ENCODE results near the gene TMEM255A. TPM values are rescaled to one million over a fixed set of nuclear protein-coding genes. Genes with fewer than 3 reads are reported as not detected.

TMEM255A gene
- total RNA-seq, 1 donor from 2014 or later: 0.46 TPM

DNA sequence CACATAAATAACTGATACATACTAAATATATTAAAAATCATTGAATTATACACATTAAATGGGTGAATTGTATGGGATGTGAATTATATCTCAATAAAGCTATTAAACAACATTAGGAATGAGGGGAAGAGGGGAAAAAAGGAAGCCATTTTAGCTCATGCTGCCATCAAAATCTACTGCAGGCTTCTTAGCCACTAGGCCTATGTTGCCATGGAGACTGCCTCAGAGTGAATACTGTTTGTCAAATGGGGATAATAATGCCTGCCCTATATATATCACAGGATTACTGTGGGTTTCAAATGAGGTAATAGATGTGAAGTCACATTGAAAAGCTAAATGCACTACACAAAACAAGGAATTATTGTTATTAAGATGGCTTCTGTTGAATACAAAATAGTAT is 21.2 kb downstream of the TMEM255A start:
- Mint-ChIP-seq H3K27ac (no peak overlapping the region), H3K4me3 (ENCODE audit: low read depth) (no peak overlapping the region), H3K27me3 (no peaks in the 10 kb centered on the region), H3K36me3 (ENCODE audit: insufficient read depth) (no peaks in the 10 kb centered on the region), H3K9me3 (ENCODE audit: low read depth) (peaks cover 9% of the 10 kb centered on the region), H3K4me1 (ENCODE audit: low read depth) (peaks cover 3% of the 10 kb centered on the region)
- TF ChIP-seq, protein P1, sequence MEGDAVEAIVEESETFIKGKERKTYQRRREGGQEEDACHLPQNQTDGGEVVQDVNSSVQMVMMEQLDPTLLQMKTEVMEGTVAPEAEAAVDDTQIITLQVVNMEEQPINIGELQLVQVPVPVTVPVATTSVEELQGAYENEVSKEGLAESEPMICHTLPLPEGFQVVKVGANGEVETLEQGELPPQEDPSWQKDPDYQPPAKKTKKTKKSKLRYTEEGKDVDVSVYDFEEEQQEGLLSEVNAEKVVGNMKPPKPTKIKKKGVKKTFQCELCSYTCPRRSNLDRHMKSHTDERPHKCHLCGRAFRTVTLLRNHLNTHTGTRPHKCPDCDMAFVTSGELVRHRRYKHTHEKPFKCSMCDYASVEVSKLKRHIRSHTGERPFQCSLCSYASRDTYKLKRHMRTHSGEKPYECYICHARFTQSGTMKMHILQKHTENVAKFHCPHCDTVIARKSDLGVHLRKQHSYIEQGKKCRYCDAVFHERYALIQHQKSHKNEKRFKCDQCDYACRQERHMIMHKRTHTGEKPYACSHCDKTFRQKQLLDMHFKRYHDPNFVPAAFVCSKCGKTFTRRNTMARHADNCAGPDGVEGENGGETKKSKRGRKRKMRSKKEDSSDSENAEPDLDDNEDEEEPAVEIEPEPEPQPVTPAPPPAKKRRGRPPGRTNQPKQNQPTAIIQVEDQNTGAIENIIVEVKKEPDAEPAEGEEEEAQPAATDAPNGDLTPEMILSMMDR (IDR thresholded peaks at IDR 0.05; ENCODE audit: unreplicated experiment): no peak
- DNase-seq (ENCODE audit: low spot score, unreplicated experiment): no peak

DNA sequence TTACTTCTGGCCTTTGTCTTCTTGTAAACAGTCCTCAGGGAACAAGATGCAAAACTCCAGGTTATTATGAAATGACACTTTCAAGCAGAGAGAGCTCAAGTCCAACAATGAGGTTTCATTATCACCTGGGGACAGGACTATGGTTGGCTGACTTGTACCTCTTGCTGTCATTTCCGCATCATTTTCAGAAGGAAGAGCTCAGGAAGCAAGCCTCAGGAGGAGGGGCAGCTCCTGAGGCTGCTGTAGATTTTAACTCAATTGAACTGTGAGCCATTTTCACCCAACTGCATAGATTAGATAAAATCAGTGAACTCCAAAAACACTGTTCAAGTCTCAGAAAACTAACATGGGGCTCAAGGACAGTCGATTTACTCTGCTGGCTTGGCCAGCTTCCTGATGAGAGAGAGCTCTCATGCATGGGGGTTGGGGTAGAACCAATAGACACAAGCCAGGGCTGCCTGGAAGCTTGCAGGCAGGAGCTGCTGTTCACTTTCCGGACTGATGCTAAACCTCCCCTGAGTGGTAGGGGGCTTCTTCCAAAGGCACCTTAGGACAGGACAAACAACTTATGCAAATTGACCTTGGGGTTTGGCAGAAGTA is 23.6 kb downstream of the TMEM255A start:
- peaks cover 3% of the 10 kb centered on the region for H3K4me1 Mint-ChIP-seq (ENCODE audit: low read depth)
- H3K27me3 Mint-ChIP-seq: no peaks in the 10 kb centered on the region
- no peak for DNase-seq (ENCODE audit: low spot score, unreplicated experiment)
- TF ChIP-seq, protein P1 (IDR thresholded peaks at IDR 0.05; ENCODE audit: unreplicated experiment): no peak
- H3K9me3 Mint-ChIP-seq (ENCODE audit: low read depth): peaks cover 26% of the 10 kb centered on the region
- no peak overlapping the region for H3K4me3 Mint-ChIP-seq (ENCODE audit: low read depth)
- H3K36me3 Mint-ChIP-seq (ENCODE audit: insufficient read depth): peaks cover 3% of the 10 kb centered on the region
- H3K27ac Mint-ChIP-seq: no peak overlapping the region

DNA sequence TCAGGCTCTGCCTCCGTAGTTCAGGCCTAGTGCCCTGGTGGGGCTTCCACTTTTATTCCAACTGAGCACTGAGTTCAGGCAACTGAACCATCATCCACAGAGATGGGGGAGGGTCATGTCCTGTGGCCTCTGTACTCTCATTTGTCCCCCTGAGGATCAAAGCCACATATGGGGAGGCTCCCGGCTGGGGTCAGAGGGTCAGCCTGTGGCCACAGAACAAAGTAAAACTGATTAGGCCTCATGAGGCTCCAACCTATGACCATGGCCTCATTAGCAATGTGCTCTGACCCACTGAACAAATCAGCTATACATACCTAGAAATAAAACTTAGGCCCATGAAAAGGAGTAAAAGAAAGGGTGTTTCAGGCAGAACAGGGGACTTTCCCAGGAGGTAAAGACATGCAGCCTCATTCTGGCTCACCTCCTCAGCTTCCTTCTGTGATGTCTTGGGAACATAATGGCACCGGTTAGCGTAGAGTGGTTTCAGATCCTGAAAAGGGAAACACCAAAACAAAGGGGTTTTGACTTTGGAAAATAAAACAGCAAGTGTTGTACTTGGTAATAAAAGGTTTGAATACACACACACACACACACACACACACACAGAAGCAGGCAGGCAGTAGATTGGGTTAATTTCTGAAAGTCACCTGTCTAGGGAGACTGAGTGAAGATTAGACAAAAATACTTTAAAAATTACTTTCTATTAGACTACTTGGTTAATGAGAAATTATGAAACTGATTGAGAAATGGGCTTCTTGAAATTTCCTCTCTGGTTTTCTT is 24.3 kb downstream of the TMEM255A start:
- DNase-seq (ENCODE audit: low spot score, unreplicated experiment): no peak
- H3K4me3 Mint-ChIP-seq (ENCODE audit: low read depth): no peak overlapping the region
- H3K27ac Mint-ChIP-seq: no peak overlapping the region
- peaks cover 3% of the 10 kb centered on the region for H3K36me3 Mint-ChIP-seq (ENCODE audit: insufficient read depth)
- TF ChIP-seq, protein P1 (IDR thresholded peaks at IDR 0.05; ENCODE audit: unreplicated experiment): no peak
- H3K27me3 Mint-ChIP-seq: no peaks in the 10 kb centered on the region
- H3K9me3 Mint-ChIP-seq (ENCODE audit: low read depth): peaks cover 26% of the 10 kb centered on the region
- H3K4me1 Mint-ChIP-seq (ENCODE audit: low read depth): peaks cover 3% of the 10 kb centered on the region

DNA sequence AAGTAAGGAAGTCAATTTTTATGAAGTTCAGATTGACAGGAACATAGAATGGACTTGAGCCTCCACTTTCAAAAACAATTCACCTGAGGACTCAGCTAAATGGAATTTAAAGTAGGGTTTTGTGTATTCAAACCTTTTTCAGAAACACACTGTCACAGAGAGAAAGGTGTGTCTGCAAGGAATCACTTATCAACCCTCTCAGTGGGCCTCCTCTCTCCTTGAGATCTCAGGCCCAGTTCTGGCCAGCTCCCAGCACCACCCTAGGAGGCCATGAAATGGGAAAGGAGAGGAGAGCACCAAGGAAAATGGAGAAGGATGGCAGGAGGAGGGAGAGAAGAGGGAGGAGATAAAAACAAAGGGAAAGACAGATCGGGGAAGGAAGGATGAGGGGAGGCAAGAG is 28.6 kb downstream of the TMEM255A start:
- Mint-ChIP-seq H3K27me3 (no peaks in the 10 kb centered on the region), H3K4me1 (ENCODE audit: low read depth) (peaks cover 13% of the 10 kb centered on the region), H3K27ac (no peak overlapping the region), H3K36me3 (ENCODE audit: insufficient read depth) (peaks cover 3% of the 10 kb centered on the region), H3K4me3 (ENCODE audit: low read depth) (no peak overlapping the region), H3K9me3 (ENCODE audit: low read depth) (peaks cover 28% of the 10 kb centered on the region)
- DNase-seq (ENCODE audit: low spot score, unreplicated experiment): no peak
- TF ChIP-seq, protein P1 (IDR thresholded peaks at IDR 0.05; ENCODE audit: unreplicated experiment): no peak

- Mint-ChIP-seq H3K4me3 (ENCODE audit: low read depth) (no peak overlapping the region), H3K27ac (no peak overlapping the region), H3K36me3 (ENCODE audit: insufficient read depth) (peaks cover 3% of the 10 kb centered on the region), H3K4me1 (ENCODE audit: low read depth) (peaks cover 11% of the 10 kb centered on the region), H3K27me3 (no peaks in the 10 kb centered on the region), H3K9me3 (ENCODE audit: low read depth) (peaks cover 28% of the 10 kb centered on the region)
- DNase-seq (ENCODE audit: low spot score, unreplicated experiment): no peak
- TF ChIP-seq, protein P1 (IDR thresholded peaks at IDR 0.05; ENCODE audit: unreplicated experiment): no peak
These were observed 29.5 kb downstream of the TMEM255A start for GRCh38 chrX:120281761-120282160.
